Measurements from ENCODE around the gene ZNF320. TPM values are rescaled to one million over a fixed set of nuclear protein-coding genes. Genes with fewer than 3 reads are reported as not detected.

Gene ZNF320
- total and polyA plus RNA-seq, 10 of the 15 experiments (the other 5 are each of a cell fraction or from before 2014, with no cell fraction given), result 0.48 to 9.3 (median 1.3) TPM

DNA sequence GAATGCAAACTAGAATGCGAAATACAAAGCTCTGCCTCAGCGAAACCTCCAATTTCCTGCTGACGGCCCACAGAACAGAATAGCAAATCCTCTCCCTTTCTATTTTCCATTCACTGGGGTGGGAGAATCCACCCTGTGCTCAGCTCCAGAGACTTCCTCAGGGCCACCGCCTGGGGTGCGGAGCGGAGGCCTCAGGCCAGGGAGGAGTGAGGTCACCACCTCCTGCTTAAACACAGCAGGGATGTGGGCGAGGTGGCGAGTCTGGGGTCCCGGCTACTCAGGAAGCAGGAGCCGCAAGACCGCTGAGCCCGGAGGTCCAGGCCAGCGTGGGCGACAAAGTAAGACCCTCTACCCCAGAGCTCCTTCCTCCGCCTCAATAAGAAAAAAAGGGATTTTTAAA is 666 bp upstream of the ZNF320 start (continued):
- TF ChIP-seq ZNF207 (IDR thresholded peaks at IDR 0.05; ENCODE audit: borderline replicate concordance), result no peak
- TF ChIP-seq HCFC1 (IDR thresholded peaks at IDR 0.05; ENCODE audit: low read length), result no peak
- no peak for TF ChIP-seq ELK1 (IDR thresholded peaks at IDR 0.05; ENCODE audit: low read depth, low read length)
- no peak for TF ChIP-seq IRF4 (IDR thresholded peaks at IDR 0.05; ENCODE audit: low read depth, low read length)
- TF ChIP-seq NFYB (IDR thresholded peaks at IDR 0.05; ENCODE audit: insufficient read depth, low read depth, low read length), result no peak
- no peak for TF ChIP-seq ZNF622 (IDR thresholded peaks at IDR 0.05)
- no peak for TF ChIP-seq RB1 (IDR thresholded peaks at IDR 0.05; ENCODE audit: borderline replicate concordance)
- no peak for TF ChIP-seq ZNF384 (IDR thresholded peaks at IDR 0.05; ENCODE audit: borderline replicate concordance, low read depth, low read length)

- 64% methylated on average over 24 of the region's 24 CpGs for WGBS (ENCODE audit: insufficient coverage, insufficient replicate concordance, low lambda C conversion rate, missing lambda C conversion rate)
- Histone ChIP-seq H2AFZ (ENCODE audit: control insufficient read depth, low read depth, low read length) (peak overlapping the region; percentile 77), H3K79me2 (ENCODE audit: control insufficient read depth, insufficient read depth, low read length) (peaks cover 3% of the 10 kb centered on the region), H3K4me1 (ENCODE audit: control insufficient read depth, insufficient read depth, low read length) (no peaks in the 10 kb centered on the region; the same call in 1 of the 2 replicates), H3K4me2 (ENCODE audit: control insufficient read depth, insufficient read depth) (peak overlapping the region; percentile 86), H3K4me3 (peak overlapping the region; percentile 73), H3K27me3 (replicated peaks in 1 of 2; ENCODE audit: control insufficient read depth in 2 of 2, insufficient read depth in 2 of 2, low read length in 1 of 2) (no peaks in the 10 kb centered on the region), H3K36me3 (ENCODE audit: control insufficient read depth in 2 of 2, insufficient read depth in 2 of 2, low read length in 1 of 2) (no peaks in the 10 kb centered on the region; a peak in 1 of 4 replicates), H3K9me3 (replicated peaks; ENCODE audit: control insufficient read depth, insufficient read depth, low read length) (no peaks in the 10 kb centered on the region; the same call in 1 of the 3 replicates), H3K9ac (ENCODE audit: control insufficient read depth, insufficient read depth, low read length) (peak overlapping the region; percentile 86), H3K27ac (ENCODE audit: control insufficient read depth, insufficient read depth) (peak overlapping the region; percentile 83), H4K20me1 (ENCODE audit: control insufficient read depth, insufficient read depth) (no peaks in the 10 kb centered on the region)
- no TSS peak for BruUV-seq (replicated peaks)
- intact Hi-C loops (cut with micrococcal nuclease; ENCODE audit: unreplicated experiment), result no loop called here
- ChIA-PET RAD21 (ENCODE audit: unreplicated experiment) (no interaction called here), POLR2A (interaction anchor here (1.0 kb wide), 1 partner anchor 22 kb away, joined by 3 read pairs; no protein-coding TSS in a partner anchor), CTCF (interaction anchor here (0.7 kb wide), 1 partner anchor 618 kb away, joined by 5 read pairs; no protein-coding TSS in a partner anchor), SMC1A (ENCODE audit: uncharacterized antibody, unreplicated experiment) (interaction anchor here (0.9 to 1.5 kb wide), 2 partner anchors 19 to 71 kb away, joined by 3 read pairs; no protein-coding TSS in a partner anchor)
- DNase-seq (ENCODE audit: low read depth, low spot score) (no peak), ATAC-seq (peak; percentile 63), FAIRE-seq (no peak)
- in situ Hi-C loops (cut with MboI), result no loop called here
- TF ChIP-seq CREM (IDR thresholded peaks at IDR 0.05; ENCODE audit: low read depth) (no peak), MLLT1 (IDR thresholded peaks at IDR 0.05) (peak; percentile 94), ZBTB40 (IDR thresholded peaks at IDR 0.05; ENCODE audit: borderline replicate concordance) (no peak), ZNF207 (IDR thresholded peaks at IDR 0.05; ENCODE audit: borderline replicate concordance) (no peak)
- TF ChIP-seq, protein P1, sequence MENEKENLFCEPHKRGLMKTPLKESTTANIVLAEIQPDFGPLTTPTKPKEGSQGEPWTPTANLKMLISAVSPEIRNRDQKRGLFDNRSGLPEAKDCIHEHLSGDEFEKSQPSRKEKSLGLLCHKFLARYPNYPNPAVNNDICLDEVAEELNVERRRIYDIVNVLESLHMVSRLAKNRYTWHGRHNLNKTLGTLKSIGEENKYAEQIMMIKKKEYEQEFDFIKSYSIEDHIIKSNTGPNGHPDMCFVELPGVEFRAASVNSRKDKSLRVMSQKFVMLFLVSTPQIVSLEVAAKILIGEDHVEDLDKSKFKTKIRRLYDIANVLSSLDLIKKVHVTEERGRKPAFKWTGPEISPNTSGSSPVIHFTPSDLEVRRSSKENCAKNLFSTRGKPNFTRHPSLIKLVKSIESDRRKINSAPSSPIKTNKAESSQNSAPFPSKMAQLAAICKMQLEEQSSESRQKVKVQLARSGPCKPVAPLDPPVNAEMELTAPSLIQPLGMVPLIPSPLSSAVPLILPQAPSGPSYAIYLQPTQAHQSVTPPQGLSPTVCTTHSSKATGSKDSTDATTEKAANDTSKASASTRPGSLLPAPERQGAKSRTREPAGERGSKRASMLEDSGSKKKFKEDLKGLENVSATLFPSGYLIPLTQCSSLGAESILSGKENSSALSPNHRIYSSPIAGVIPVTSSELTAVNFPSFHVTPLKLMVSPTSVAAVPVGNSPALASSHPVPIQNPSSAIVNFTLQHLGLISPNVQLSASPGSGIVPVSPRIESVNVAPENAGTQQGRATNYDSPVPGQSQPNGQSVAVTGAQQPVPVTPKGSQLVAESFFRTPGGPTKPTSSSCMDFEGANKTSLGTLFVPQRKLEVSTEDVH (IDR thresholded peaks at IDR 0.05; ENCODE audit: low read depth, partially characterized antibody), result no peak
Measured at GRCh38 chr19:52896431-52897137, 851 bp downstream of the ZNF320 start.

All from GM12878 (cell line).